HepG2 (cell line): ENCODE results near the gene SLC25A10. TPM values are rescaled to one million over a fixed set of nuclear protein-coding genes. Genes with fewer than 3 reads are reported as not detected.
A peak's percentile ranks its signal among the peaks of the same experiment; 100 is the strongest.

Source experiments
- CBX5 ChIP-seq: sonication (generic); formaldehyde crosslinking; IDR thresholded peaks from 2 replicates; pipeline ENCODE4 v1.4.0; 2020; ENCODE audit warnings: missing genetic modification reagents, borderline replicate concordance
- HDAC2 ChIP-seq: sonication (generic); formaldehyde crosslinking; IDR thresholded peaks from 2 replicates; pipeline ENCODE4 v1.4.0; 2020; ENCODE audit warnings: missing genetic modification reagents
- TFDP1 ChIP-seq: IDR thresholded peaks from 2 replicates; pipeline ENCODE4 v1.6.1; 2016; ENCODE audit warnings: missing compliant biosample characterization, missing genetic modification reagents, borderline replicate concordance
- TOPORS ChIP-seq: sonication (generic); formaldehyde crosslinking; IDR thresholded peaks from 2 replicates; pipeline ENCODE4 v1.8.0; 2023; ENCODE audit warnings: mild to moderate bottlenecking, missing genetic modification reagents
- ZFP91 ChIP-seq: sonication (generic); formaldehyde crosslinking; IDR thresholded peaks from 2 replicates; pipeline ENCODE4 v1.9.0; 2022; ENCODE audit warnings: missing genetic modification reagents, mild to moderate bottlenecking, borderline replicate concordance
- ZNF460 ChIP-seq: sonication (generic); formaldehyde crosslinking; IDR thresholded peaks from 2 replicates; pipeline ENCODE4 v1.5.1; 2020; ENCODE audit warnings: missing genetic modification reagents, mild to moderate bottlenecking, borderline replicate concordance
- ZNF672 ChIP-seq: sonication (generic); formaldehyde crosslinking; IDR thresholded peaks from 2 replicates; pipeline ENCODE4 v1.8.1; 2022; ENCODE audit warnings: missing genetic modification reagents
- ZNF720 ChIP-seq: sonication (generic); formaldehyde crosslinking; IDR thresholded peaks from 2 replicates; pipeline ENCODE4 v1.4.0; 2020; ENCODE audit warnings: missing genetic modification reagents
- ZNF772 ChIP-seq: sonication (generic); formaldehyde crosslinking; IDR thresholded peaks from 2 replicates; pipeline ENCODE4 v1.5.0; 2020; ENCODE audit warnings: mild to moderate bottlenecking, missing genetic modification reagents
- polyA plus RNA-seq, 8 experiments: library from polyadenylated mRNA; depleted of rRNA in 3 of 8; stranded (reverse) in 7 of 8; unstranded in 1 of 8; fragments of >200 nt; fragmentation: Illumina TruSeq in 4 of 8; extraction: Trizol in 4 of 8; gene quantifications; 2 replicates each; pipeline versions ENCODE4 v1.2.1 to v1.2.3, GENCODE V29; 2011 to 2016; ENCODE audit warnings: low read depth in 4 of 8, missing spikeins in 1 of 8, mixed read lengths in 1 of 8; ENCODE audit not compliant: insufficient read depth in 1 of 8
- total RNA-seq, 5 experiments: library from RNA; depleted of rRNA; stranded (reverse); fragments of >200 nt; fragmentation: Illumina TruSeq; extraction: Trizol; gene quantifications; 2 replicates each; pipeline ENCODE4 v1.2.3, GENCODE V29; 2016; ENCODE audit warnings: low read depth in 1 of 5
- TF ChIP-seq, protein P1 (sequence below): sonication (generic); formaldehyde crosslinking; IDR thresholded peaks from 2 replicates; pipeline ENCODE4 v1.5.0; 2020; ENCODE audit warnings: mild to moderate bottlenecking, low read depth, missing genetic modification reagents, borderline replicate concordance
- TF ChIP-seq, protein P2 (sequence below): IDR thresholded peaks from 2 replicates; pipeline ENCODE4 v1.6.1; 2012; ENCODE audit warnings: inconsistent platforms
- TF ChIP-seq, protein P3 (sequence below): IDR thresholded peaks from 2 replicates; pipeline ENCODE4 v1.6.1; 2016; ENCODE audit warnings: low read depth
- TF ChIP-seq, protein P4 (sequence below): sonication (generic); formaldehyde crosslinking; IDR thresholded peaks from 2 replicates; pipeline ENCODE4 v1.4.0; 2020; ENCODE audit warnings: mild to moderate bottlenecking, missing genetic modification reagents
- TF ChIP-seq, protein P5 (sequence below): sonication (generic); formaldehyde crosslinking; IDR thresholded peaks from 2 replicates; pipeline ENCODE4 v1.5.0; 2020; ENCODE audit warnings: mild to moderate bottlenecking, missing genetic modification reagents, borderline replicate concordance

Gene SLC25A10
- total and polyA plus RNA-seq, 2 of the 13 experiments (the other 11 are each of a cell fraction or from before 2014, with no cell fraction given), result 46.5 to 140 TPM

GRCh38 chr17:81733507-81734404 is 21.7 kb downstream of the SLC25A10 start (continued):
- TF ChIP-seq, protein P1, sequence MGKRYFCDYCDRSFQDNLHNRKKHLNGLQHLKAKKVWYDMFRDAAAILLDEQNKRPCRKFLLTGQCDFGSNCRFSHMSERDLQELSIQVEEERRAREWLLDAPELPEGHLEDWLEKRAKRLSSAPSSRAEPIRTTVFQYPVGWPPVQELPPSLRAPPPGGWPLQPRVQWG (CRISPR knock-in tag), result no peak
- TF ChIP-seq, protein P2, sequence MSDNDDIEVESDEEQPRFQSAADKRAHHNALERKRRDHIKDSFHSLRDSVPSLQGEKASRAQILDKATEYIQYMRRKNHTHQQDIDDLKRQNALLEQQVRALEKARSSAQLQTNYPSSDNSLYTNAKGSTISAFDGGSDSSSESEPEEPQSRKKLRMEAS, result peak; percentile 40; the same call in 1 of the 2 replicates
- peak; percentile 46; the same call in 1 of the 2 replicates for TF ChIP-seq ZFP91 (CRISPR knock-in tag)
- TF ChIP-seq CBX5, result peak; percentile 80
- 0 out of 2 replicates have a peak, but pooled peaks have one; percentile 70 for TF ChIP-seq ZNF772 (CRISPR knock-in tag)
- TF ChIP-seq, protein P3, sequence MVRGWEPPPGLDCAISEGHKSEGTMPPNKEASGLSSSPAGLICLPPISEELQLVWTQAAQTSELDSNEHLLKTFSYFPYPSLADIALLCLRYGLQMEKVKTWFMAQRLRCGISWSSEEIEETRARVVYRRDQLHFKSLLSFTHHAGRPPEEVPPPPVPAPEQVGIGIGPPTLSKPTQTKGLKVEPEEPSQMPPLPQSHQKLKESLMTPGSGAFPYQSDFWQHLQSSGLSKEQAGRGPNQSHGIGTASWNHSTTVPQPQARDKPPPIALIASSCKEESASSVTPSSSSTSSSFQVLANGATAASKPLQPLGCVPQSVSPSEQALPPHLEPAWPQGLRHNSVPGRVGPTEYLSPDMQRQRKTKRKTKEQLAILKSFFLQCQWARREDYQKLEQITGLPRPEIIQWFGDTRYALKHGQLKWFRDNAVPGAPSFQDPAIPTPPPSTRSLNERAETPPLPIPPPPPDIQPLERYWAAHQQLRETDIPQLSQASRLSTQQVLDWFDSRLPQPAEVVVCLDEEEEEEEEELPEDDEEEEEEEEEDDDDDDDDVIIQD, result peak; percentile 71; the same call in 1 of the 2 replicates
- peak; percentile 42; the same call in 1 of the 2 replicates for TF ChIP-seq TFDP1 (CRISPR knock-in tag)
- no peak for TF ChIP-seq ZNF672 (CRISPR knock-in tag)
- TF ChIP-seq, protein P4, sequence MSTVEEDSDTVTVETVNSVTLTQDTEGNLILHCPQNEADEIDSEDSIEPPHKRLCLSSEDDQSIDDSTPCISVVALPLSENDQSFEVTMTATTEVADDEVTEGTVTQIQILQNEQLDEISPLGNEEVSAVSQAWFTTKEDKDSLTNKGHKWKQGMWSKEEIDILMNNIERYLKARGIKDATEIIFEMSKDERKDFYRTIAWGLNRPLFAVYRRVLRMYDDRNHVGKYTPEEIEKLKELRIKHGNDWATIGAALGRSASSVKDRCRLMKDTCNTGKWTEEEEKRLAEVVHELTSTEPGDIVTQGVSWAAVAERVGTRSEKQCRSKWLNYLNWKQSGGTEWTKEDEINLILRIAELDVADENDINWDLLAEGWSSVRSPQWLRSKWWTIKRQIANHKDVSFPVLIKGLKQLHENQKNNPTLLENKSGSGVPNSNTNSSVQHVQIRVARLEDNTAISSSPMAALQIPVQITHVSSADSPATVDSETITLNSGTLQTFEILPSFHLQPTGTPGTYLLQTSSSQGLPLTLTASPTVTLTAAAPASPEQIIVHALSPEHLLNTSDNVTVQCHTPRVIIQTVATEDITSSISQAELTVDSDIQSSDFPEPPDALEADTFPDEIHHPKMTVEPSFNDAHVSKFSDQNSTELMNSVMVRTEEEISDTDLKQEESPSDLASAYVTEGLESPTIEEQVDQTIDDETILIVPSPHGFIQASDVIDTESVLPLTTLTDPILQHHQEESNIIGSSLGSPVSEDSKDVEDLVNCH, result no peak
- no peak for TF ChIP-seq TOPORS (CRISPR knock-in tag)
- TF ChIP-seq, protein P5, sequence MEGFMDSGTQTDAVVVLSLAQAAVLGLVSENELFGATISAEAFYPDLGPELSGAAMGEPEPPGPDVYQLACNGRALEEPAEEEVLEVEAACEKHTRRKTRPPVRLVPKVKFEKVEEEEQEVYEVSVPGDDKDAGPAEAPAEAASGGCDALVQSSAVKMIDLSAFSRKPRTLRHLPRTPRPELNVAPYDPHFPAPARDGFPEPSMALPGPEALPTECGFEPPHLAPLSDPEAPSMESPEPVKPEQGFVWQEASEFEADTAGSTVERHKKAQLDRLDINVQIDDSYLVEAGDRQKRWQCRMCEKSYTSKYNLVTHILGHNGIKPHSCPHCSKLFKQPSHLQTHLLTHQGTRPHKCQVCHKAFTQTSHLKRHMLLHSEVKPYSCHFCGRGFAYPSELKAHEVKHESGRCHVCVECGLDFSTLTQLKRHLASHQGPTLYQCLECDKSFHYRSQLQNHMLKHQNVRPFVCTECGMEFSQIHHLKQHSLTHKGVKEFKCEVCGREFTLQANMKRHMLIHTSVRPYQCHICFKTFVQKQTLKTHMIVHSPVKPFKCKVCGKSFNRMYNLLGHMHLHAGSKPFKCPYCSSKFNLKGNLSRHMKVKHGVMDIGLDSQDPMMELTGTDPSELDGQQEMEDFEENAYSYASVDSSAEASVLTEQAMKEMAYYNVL, result peak; percentile 95
- no peak for TF ChIP-seq ZNF460 (CRISPR knock-in tag)
- no peak for TF ChIP-seq ZNF720 (CRISPR knock-in tag)
- TF ChIP-seq HDAC2 (CRISPR knock-in tag), result peak; percentile 63
